Brain microvascular endothelial cell (primary cell): ENCODE results near the gene RSU1.
A peak's percentile ranks its signal among the peaks of the same experiment; 100 is the strongest.

Source experiments
- DNase-seq: peaks from one replicate; pipeline ENCODE4 v3.0.0-alpha.2; 2020
- H3K27ac ChIP-seq: fragments of 250-450 bp; sonication (Bioruptor Pico); 2 replicates; pipeline ENCODE4 v1.5.1; 2020; ENCODE audit warnings: mild to moderate bottlenecking, moderate library complexity
- H3K27me3 ChIP-seq: fragments of 250-450 bp; sonication (Bioruptor Pico); replicated peaks from 2 replicates; pipeline ENCODE4 v1.5.1; 2020; ENCODE audit warnings: mild to moderate bottlenecking
- H3K36me3 ChIP-seq: fragments of 250-450 bp; sonication (Bioruptor Pico); replicated peaks from 2 replicates; pipeline ENCODE4 v1.5.1; 2020; ENCODE audit warnings: mild to moderate bottlenecking
- H3K4me3 ChIP-seq: 2 replicates; pipeline ENCODE4 v1.5.1; 2011; ENCODE audit warnings: low read depth, mild to moderate bottlenecking, control low read depth, low read length, moderate library complexity
- CTCF ChIP-seq: IDR thresholded peaks from 2 replicates; pipeline ENCODE4 v1.5.1; 2011; ENCODE audit warnings: low read depth, mild to moderate bottlenecking, moderate library complexity, low read length, control low read depth, inconsistent platforms; ENCODE audit errors: missing control alignments
- in situ Hi-C: cut with HindIII; loops from 2 replicates; pipeline ENCODE4 v1.10.0; 2017; ENCODE audit warnings: low sequenced_read_pairs, low pct_ligation_motif_present

Gene RSU1

GRCh38 chr10:16566202-16566805 is 250.9 kb downstream of the RSU1 start:
- no peak for DNase-seq
- TF ChIP-seq CTCF, result no peak
- Histone ChIP-seq H3K27me3 (no peaks in the 10 kb centered on the region), H3K36me3 (no peaks in the 10 kb centered on the region), H3K4me3 (no peak overlapping the region), H3K27ac (no peak overlapping the region)
- in situ Hi-C loops, result no loop called here

GRCh38 chr10:16565604-16566003 is 251.6 kb downstream of the RSU1 start:
- in situ Hi-C loops, result no loop called here
- Histone ChIP-seq H3K36me3 (no peaks in the 10 kb centered on the region), H3K27me3 (no peaks in the 10 kb centered on the region), H3K4me3 (no peak overlapping the region), H3K27ac (no peak overlapping the region)
- TF ChIP-seq CTCF, result no peak
- DNase-seq, result no peak

GRCh38 chr10:16562891-16563290 is 254.3 kb downstream of the RSU1 start:
- H3K27me3 ChIP-seq, result no peaks in the 10 kb centered on the region
- H3K27ac ChIP-seq, result no peak overlapping the region
- in situ Hi-C loops, result no loop called here
- H3K4me3 ChIP-seq, result no peak overlapping the region
- no peaks in the 10 kb centered on the region for H3K36me3 ChIP-seq
- TF ChIP-seq CTCF, result no peak
- DNase-seq, result peak; percentile 12

- in situ Hi-C loops, result no loop called here
- Histone ChIP-seq H3K27ac (no peak overlapping the region), H3K27me3 (no peaks in the 10 kb centered on the region), H3K4me3 (no peak overlapping the region), H3K36me3 (no peaks in the 10 kb centered on the region)
- TF ChIP-seq CTCF, result no peak
- no peak for DNase-seq
Measured at GRCh38 chr10:16559236-16559773, 257.9 kb downstream of the RSU1 start.

GRCh38 chr10:16547973-16548372 is 269.3 kb downstream of the RSU1 start:
- TF ChIP-seq CTCF, result no peak
- H3K4me3 ChIP-seq, result no peak overlapping the region
- no peaks in the 10 kb centered on the region for H3K27me3 ChIP-seq
- in situ Hi-C loops, result no loop called here
- H3K36me3 ChIP-seq, result no peaks in the 10 kb centered on the region
- no peak overlapping the region for H3K27ac ChIP-seq
- no peak for DNase-seq
